OCI-LY3 (cell line): ENCODE measurements around the gene ACP3.

Experiments used
- H2AFZ ChIP-seq: fragments of 200-600, 300-600 bp; shearing (Covaris generic); 2 replicates; pipeline ENCODE4 v1.6.0; 2014; ENCODE audit warnings: antibody characterized with exemption, low read depth, low read length
- H3K27ac ChIP-seq: fragments of 200-600, 300-600 bp; sonication (generic); 2 replicates; pipeline ENCODE4 v1.5.1; 2014; ENCODE audit warnings: mild to moderate bottlenecking, low read length, moderate library complexity, mixed read lengths
- H3K27me3 ChIP-seq: fragments of 200-600, 300-600 bp; sonication (generic); 2 replicates; pipeline ENCODE4 v1.6.1; 2014; ENCODE audit warnings: low read depth, low read length, mixed read lengths
- H3K36me3 ChIP-seq: fragments of 200-600, 300-600 bp; sonication (generic); replicated peaks from 2 replicates; pipeline ENCODE3; 2014; ENCODE audit warnings: low read depth, low read length, mixed read lengths
- H3K4me1 ChIP-seq: fragments of 300-600, 200-600 bp; sonication (generic); 2 replicates; pipeline ENCODE4 v1.6.1; 2014; ENCODE audit warnings: low read length, mixed read lengths
- H3K4me2 ChIP-seq: fragments of 200-600, 300-600 bp; sonication (generic); 2 replicates; pipeline ENCODE4 v1.6.1; 2014; ENCODE audit warnings: low read length, mixed read lengths
- H3K4me3 ChIP-seq: fragments of 300-600, 200-600 bp; sonication (generic); 2 replicates; pipeline ENCODE4 v1.5.1; 2014; ENCODE audit warnings: antibody characterized with exemption, mild to moderate bottlenecking, low read length, moderate library complexity
- H3K79me2 ChIP-seq: fragments of 300-600, 200-600 bp; shearing (Covaris generic); 2 replicates; pipeline ENCODE4 v1.6.1; 2014; ENCODE audit warnings: mild to moderate bottlenecking, low read length, mixed read lengths
- H3K9ac ChIP-seq: fragments of 300-600, 200-600 bp; shearing (Covaris generic); 2 replicates; pipeline ENCODE4 v1.6.0; 2014; ENCODE audit warnings: mild to moderate bottlenecking, low read length, moderate library complexity
- H3K9me3 ChIP-seq: fragments of 200-600, 300-600 bp; shearing (Covaris generic); 2 replicates; pipeline ENCODE4 v1.6.1; 2014; ENCODE audit warnings: low read length, mixed read lengths; ENCODE audit not compliant: insufficient read depth
- H4K20me1 ChIP-seq: fragments of 200-600, 300-600 bp; sonication (generic); 2 replicates; pipeline ENCODE4 v1.6.1; 2016; ENCODE audit warnings: low read length, mixed read lengths; ENCODE audit not compliant: insufficient read depth
- CTCF ChIP-seq: fragments of 200-600, 300-600 bp; sonication (generic); IDR thresholded peaks from 2 replicates; pipeline ENCODE4 v1.5.1; 2014; ENCODE audit warnings: antibody characterized with exemption, low read length, low read depth
- EZH2phosphoT487 ChIP-seq: fragments of 200-600 bp; shearing (Covaris generic); IDR thresholded peaks from 2 replicates; pipeline ENCODE4 v1.6.1; 2018; ENCODE audit warnings: antibody characterized with exemption, mixed run types, low read depth

The ACP3 gene

GRCh38 chr3:132407025-132407424 lies 89.8 kb downstream of the ACP3 start:
- 0 out of 2 replicates have a peak, but pooled peaks cover 19% of the 10 kb centered on the region for H3K27me3 ChIP-seq
- no peak for TF ChIP-seq EZH2phosphoT487
- TF ChIP-seq CTCF: no peak
- no peaks in the 10 kb centered on the region for H3K36me3 ChIP-seq
- H3K4me1 ChIP-seq: peaks cover 26% of the 10 kb centered on the region
- H3K4me3 ChIP-seq: no peak overlapping the region
- no peaks in the 10 kb centered on the region for H3K9me3 ChIP-seq
- H4K20me1 ChIP-seq: no peaks in the 10 kb centered on the region
- H3K79me2 ChIP-seq: no peaks in the 10 kb centered on the region
- H3K27ac ChIP-seq: no peak overlapping the region
- no peak overlapping the region for H3K9ac ChIP-seq
- no peak overlapping the region for H3K4me2 ChIP-seq
- H2AFZ ChIP-seq: no peak overlapping the region
